8988T (cell line): ENCODE measurements around the gene KCNJ4.
"Not testable (repeated sequence)": the region's sequence is repeated elsewhere in the genome, so short reads cannot be mapped to it uniquely, and the experiment has no call there.

ENCODE experiments used
- DNase-seq: peaks from one replicate; pipeline ENCODE4 v3.0.0; 2011

Gene KCNJ4

GRCh38 chr22:38470179-38470578 is 15.2 kb upstream of the KCNJ4 start:
- DNase-seq, result not testable (repeated sequence)

GRCh38 chr22:38469306-38469781 is 14.3 kb upstream of the KCNJ4 start:
- DNase-seq, result no peak

GRCh38 chr22:38468443-38469305 is 13.7 kb upstream of the KCNJ4 start:
- DNase-seq, result no peak

- DNase-seq, result peak; percentile 79
These were observed 13.0 kb upstream of the KCNJ4 start, which contains the start of gene KDELR3 for GRCh38 chr22:38467904-38468442. Gene KDELR3 (plus strand): TSS chr22:38468096. CDS start chr22:38468234, 138 bp downstream.

DNA sequence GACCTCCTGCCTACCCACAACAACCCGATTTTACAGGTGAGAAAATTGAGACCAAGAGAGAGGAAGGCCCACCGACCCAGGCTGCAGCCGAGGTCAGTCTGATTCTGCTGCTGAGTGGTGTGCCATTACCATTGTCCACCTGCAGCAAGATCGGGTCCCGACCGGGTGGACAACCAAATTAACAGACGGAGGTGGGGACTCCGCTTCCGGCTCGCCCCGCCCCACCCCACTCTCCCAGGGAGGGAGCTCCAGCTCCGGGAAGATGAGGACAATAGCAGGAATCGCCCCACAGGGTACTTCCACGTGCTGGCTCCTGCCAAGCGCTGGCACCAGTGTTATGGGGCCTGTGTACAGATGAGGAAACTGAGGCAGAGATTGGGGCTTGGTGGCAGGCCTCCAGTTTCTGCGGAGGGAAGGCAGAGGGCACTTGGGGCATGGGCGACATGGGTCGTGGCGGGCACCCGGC is 12.5 kb upstream of the KCNJ4 start:
- no peak for DNase-seq

GRCh38 chr22:38465673-38466490 is 10.9 kb upstream of the KCNJ4 start:
- no peak for DNase-seq

GRCh38 chr22:38464992-38465672 is 10.1 kb upstream of the KCNJ4 start:
- no peak for DNase-seq

DNA sequence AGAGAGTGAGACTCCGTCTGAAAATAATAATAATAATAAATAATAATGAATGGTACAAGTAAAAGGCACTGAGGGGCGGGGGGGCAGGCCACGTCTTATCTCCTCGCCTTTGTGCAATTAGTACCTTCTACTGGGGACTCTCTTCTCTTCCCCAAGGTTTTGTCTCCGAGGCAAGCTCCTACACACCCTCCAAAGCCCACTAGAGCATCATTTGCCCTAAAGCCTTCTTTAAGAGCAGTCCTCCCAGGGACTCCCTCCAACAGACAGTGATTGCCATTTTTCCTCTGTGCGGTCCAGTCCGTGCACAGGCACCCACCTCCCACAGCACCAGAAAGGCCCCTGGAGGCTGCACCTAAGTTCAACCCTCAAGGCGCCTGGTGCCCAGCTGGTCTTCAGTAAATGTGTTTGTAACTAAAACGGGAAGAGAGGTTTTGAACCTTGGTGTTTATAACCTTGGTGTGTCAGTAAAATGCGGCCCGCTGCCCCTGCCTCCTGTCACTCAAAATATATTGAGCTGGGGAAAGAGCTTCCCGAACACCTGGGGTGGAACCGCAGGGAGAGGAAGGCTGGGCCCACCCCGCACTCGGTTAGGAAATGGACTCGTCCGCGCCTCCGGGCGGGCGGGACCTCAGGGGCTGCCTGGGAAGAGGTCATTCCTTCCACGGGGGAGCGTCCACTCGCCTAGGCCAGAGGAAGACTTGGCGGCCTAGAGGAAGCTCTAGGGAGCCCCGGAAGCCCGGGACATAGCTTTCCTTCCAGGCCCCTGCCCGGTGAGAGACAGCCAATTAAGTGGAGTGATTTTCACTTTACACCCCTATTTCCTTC is 8.2 kb upstream of the KCNJ4 start:
- DNase-seq, result no peak

GRCh38 chr22:38461414-38462081 is 6.5 kb upstream of the KCNJ4 start:
- peak; percentile 89 for DNase-seq

DNA sequence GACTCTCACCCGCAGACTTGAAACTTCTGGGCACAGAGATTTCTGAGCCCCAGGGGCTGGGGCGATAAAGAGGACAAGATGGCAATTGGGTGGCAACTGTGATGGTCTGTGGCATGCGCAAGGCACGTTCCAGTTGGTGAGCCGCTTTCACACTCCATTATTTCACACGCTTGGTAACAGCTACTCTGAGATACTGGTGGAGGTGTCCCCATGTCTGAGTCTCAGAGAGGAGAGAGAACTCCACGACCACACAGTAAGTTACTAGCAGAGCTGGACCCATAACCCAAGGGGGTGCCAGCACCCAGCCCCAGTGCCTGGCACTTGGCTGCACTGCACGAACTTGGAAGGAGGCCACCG is 6.0 kb upstream of the KCNJ4 start:
- no peak for DNase-seq

- DNase-seq, result no peak
These were observed 5.4 kb upstream of the KCNJ4 start for GRCh38 chr22:38460426-38460840.

DNA sequence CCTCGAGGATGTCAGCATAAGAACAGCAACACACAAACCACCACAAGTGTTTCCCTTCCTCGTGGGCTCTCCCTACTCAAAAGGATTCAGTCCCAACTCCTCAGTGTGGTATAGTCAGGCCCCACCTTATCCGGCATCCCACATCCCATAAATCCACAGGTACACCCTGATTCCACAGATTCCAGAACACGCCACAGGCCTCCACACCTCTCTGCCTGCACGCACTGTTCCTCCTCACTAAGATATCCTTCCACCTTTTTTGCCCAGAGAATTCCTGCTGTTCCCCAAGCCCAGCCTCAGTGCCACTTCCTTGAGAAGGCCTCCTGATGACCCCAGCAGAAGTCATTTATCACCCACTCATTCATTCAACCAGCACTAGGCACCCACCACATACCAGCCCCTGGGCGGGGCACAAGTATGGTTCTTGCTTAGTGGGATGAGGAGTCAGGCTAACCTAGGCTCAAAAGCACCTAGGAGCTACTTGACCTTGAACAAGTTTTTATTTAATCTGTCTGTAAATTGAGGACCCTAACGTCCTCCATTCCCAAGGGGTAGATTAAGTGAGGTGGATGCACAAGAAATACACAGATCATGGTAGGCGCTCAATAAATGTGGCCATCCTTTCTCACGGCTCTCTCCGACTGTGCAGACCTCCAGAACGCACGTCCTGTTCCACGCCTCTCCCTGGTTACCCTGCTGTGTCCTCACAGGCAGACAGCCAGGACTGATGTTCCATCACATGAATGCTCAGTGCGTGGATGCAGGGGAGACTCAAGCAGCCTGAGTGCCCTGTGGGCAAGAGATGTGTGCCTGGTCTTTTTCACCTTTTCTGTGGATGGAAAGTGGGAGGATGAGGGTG is 2.1 kb upstream of the KCNJ4 start:
- no peak for DNase-seq

DNA sequence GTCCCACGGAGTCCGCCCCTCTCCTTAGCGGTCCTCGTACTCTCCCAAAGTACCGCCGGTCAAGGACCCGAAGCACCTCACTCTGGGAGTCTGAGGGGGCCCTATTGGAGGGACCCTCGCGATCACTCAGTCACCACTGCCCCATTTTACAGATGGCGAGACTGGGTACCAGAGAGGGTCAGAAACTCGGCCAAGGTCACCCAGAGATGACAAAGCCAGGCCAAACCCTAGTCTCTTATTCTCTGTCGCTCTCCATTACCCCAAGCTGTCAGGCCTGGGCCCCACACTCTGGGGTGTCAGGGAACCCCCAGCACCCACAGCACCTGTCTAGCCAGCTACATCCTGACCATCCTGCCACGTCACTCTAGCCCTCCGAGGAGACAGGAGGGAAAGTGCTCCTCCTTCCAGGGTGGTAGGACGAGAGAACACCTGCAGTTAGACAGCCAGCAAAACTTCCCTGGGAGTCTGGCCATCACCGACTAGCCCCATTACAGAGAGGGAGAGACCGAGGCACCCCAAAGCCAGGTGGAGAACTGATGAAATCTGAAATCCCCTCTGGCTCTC is 1.4 kb upstream of the KCNJ4 start:
- no peak for DNase-seq

DNA sequence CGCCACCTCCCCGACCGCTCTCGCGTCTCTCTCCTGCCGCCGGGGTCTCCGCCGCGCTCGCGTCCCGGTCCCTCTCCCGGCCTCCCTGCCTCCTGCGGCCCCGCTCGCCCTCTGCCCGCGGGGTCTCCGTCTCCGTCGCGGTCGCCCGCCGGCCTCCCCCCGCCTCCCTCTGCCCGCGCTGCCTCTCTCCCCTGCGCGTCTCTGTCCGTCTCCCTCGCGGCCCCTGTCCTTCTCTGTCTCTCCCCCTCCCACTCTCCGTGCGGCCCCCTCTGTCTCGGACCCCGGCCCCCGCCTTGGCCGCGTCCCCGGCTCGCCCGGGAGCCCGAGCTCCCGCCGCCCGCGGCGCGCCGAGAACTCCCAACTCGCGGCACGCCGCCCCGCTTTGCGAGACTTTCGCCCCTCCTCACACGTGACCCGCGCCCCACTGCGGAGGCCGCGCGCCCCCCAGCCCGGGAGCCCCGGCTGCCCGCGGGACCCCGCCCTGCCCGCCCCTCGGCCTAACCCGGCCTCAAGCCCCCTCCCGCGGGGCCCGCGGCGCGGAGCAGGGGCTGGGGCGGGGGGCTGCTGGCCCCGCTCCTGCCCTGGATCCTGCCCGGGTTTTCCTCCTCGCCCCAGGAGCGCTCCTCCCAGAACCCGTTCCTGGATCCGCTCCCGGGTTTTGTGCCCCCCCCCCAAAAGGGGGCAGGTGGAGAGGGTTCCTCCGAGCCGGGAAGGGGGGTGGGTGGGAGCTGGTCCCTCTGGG is 702 bp upstream of the KCNJ4 start:
- peak; percentile 78 for DNase-seq

DNA sequence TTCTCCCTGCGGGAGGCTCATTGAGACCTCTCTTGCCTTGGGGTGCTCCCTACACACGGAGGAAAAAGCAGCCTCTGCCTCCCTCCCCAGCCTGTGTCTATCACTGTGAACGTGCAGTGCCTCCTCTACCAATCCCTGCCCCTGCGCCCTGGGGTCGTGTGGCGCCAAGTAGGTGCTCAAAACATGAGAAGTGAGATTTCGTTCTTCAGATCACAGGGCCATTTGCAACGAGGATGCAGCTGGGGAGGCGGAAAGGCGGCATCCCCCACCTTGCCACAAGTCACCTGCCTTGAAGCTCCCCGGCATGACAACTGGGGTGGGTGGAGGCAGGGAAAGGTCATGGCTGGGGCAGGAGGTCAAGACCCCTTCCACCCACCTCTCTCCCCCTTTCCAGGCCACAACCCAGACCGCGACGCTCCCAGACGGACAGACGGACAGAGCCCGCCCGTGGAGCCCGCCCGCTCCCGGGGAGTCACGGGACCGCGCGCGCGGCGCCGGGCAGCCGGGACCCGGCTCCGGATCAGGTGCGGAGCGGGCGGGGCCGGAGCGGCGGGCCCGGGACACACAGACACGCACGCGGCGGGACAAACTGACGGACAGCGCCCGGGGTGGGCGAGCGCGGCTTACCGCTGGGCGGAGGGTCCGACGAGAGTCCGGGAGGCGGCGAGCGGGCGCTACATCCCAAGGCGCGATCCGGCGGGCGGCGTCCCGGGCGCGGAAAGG is 485 bp downstream of the KCNJ4 start:
- DNase-seq, result peak; percentile 46

DNA sequence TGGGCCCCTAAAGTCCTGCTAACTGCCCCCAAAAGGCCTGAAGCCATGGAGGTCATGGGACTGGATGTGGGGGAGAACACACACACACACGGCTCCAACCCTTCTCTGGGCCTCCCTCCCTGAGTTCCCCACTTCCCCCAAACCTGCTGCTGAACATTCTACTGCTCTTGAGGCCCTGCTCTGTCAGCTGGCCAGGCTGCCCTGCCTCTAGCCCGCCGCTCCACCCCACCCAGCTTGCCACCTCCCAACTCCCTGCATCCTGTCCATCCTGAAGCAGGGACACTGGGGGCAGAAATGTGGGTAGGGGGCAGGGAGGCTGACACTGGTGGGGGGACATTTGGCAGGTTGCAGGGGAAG is 1.0 kb downstream of the KCNJ4 start:
- DNase-seq, result no peak

DNA sequence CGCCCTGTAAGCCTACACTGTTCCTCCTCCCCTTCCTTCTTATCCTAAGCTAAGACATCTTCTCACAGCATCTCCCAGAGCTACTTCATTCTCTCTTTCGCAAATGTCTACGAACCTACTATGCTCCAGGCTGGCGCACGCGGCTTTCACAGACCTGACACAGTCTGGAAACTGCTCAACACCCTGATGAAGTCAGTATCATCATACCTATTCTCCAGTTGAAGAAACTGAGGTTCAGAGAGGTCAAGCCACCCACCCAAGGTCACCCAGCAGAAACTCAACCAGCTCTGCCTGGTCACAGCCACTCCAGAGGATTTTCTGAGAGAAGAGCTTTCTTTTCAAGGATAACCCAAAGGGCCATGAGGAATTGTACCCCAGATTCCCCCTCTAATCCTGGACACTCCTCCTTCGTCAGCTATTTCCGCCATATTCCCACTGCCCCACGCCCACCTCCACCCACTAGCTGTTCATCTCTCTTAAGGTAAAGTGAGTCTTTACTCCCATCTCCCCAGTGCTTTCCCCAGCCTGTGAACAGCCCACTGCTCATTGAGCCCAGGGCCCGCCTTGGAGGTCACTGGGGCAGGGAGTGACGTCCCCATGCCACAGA is 1.8 kb downstream of the KCNJ4 start:
- no peak for DNase-seq
